Astrocyte (in vitro differentiated cells and primary cell): ENCODE results near the gene PIMREG. TPM values are rescaled to one million over a fixed set of nuclear protein-coding genes. Genes with fewer than 3 reads are reported as not detected.

ENCODE experiments used
- DNase-seq: peaks from one replicate; pipeline ENCODE4 v3.0.0-alpha.2; 2010; ENCODE audit warnings: low read depth
- FAIRE-seq: peaks from 2 replicates; lab custom pipeline; 2011; peaks lifted over from hg19 to GRCh38; lab: Jason Lieb, UNC
- H2AFZ ChIP-seq: 2 replicates; pipeline ENCODE4 v1.6.0; 2012; ENCODE audit warnings: low read depth, low read length, inconsistent platforms
- H3K27ac ChIP-seq: 2 replicates; pipeline ENCODE4 v1.5.1; 2011; ENCODE audit warnings: low read depth, low read length, inconsistent platforms
- H3K27me3 ChIP-seq: 2 replicates; pipeline ENCODE4 v1.6.0; 2011; ENCODE audit warnings: low read length, inconsistent platforms; ENCODE audit not compliant: insufficient read depth
- H3K36me3 ChIP-seq: 2 replicates; pipeline ENCODE4 v1.5.1; 2011; ENCODE audit warnings: low read length, inconsistent platforms; ENCODE audit not compliant: insufficient read depth
- H3K4me1 ChIP-seq: 2 replicates; pipeline ENCODE4 v1.5.1; 2011; ENCODE audit warnings: low read length, inconsistent platforms; ENCODE audit not compliant: insufficient read depth
- H3K4me2 ChIP-seq: 2 replicates; pipeline ENCODE4 v1.6.0; 2012; ENCODE audit warnings: low read length, inconsistent platforms
- H3K4me3 ChIP-seq: 2 replicates; pipeline ENCODE4 v1.5.1; 2011; ENCODE audit warnings: low read depth, mild to moderate bottlenecking, low read length, inconsistent platforms; ENCODE audit not compliant: insufficient read depth
- H3K79me2 ChIP-seq: 2 replicates; pipeline ENCODE4 v1.6.0; 2012; ENCODE audit warnings: mild to moderate bottlenecking, low read length, inconsistent platforms; ENCODE audit not compliant: insufficient read depth
- H3K9ac ChIP-seq: 2 replicates; pipeline ENCODE4 v1.6.0; 2012; ENCODE audit warnings: mild to moderate bottlenecking, low read length, inconsistent platforms
- H3K9me3 ChIP-seq: 2 replicates; pipeline ENCODE4 v1.5.1; 2012; ENCODE audit warnings: low read depth, mild to moderate bottlenecking, low read length, inconsistent platforms; ENCODE audit not compliant: insufficient read depth
- H4K20me1 ChIP-seq: 2 replicates; pipeline ENCODE4 v1.6.0; 2012; ENCODE audit warnings: low read length, inconsistent platforms; ENCODE audit not compliant: insufficient read depth
- H3K27ac Mint-ChIP-seq: one replicate; pipeline ENCODE4 v1.8.0; 2021; ENCODE audit warnings: mild to moderate bottlenecking, mixed read lengths; ENCODE audit not compliant: unreplicated experiment
- H3K27me3 Mint-ChIP-seq: one replicate; pipeline ENCODE4 v1.8.0; 2021; ENCODE audit warnings: low read depth, mixed read lengths; ENCODE audit not compliant: unreplicated experiment
- H3K36me3 Mint-ChIP-seq: one replicate; pipeline ENCODE4 v1.8.0; 2021; ENCODE audit warnings: low read depth, mixed read lengths; ENCODE audit not compliant: unreplicated experiment
- H3K4me1 Mint-ChIP-seq: one replicate; pipeline ENCODE4 v1.8.0; 2021; ENCODE audit warnings: low read depth, mixed read lengths; ENCODE audit not compliant: unreplicated experiment
- H3K4me3 Mint-ChIP-seq: one replicate; pipeline ENCODE4 v1.8.0; 2021; ENCODE audit warnings: mild to moderate bottlenecking, moderate library complexity, mixed read lengths; ENCODE audit not compliant: unreplicated experiment
- H3K9me3 Mint-ChIP-seq: one replicate; pipeline ENCODE4 v1.8.0; 2021; ENCODE audit warnings: mild to moderate bottlenecking, mixed read lengths; ENCODE audit not compliant: unreplicated experiment
- CTCF ChIP-seq: IDR thresholded peaks from 2 replicates; pipeline ENCODE4 v1.5.1; 2011; ENCODE audit warnings: low read depth, mild to moderate bottlenecking, inconsistent platforms, low read length, moderate library complexity; ENCODE audit not compliant: insufficient read depth
- EZH2 ChIP-seq: IDR thresholded peaks from 2 replicates; pipeline ENCODE4 v1.6.1; 2012; ENCODE audit warnings: mild to moderate bottlenecking, low read length, inconsistent platforms; ENCODE audit not compliant: insufficient read depth
- total RNA-seq: library from RNA; stranded (reverse); gene quantifications from 2 replicates; pipeline ENCODE4 v1.2.1, GENCODE V29; 2021

Gene PIMREG
- total RNA-seq, 1 donor from 2014 or later, result 2.6 TPM

- Histone ChIP-seq H3K79me2 (no peaks in the 10 kb centered on the region), H4K20me1 (peaks cover 6% of the 10 kb centered on the region), H2AFZ (no peak overlapping the region), H3K27me3 (no peaks in the 10 kb centered on the region), H3K9ac (no peak overlapping the region), H3K4me1 (peaks cover 14% of the 10 kb centered on the region), H3K4me3 (no peak overlapping the region), H3K4me2 (no peak overlapping the region), H3K27ac (no peak overlapping the region), H3K36me3 (no peaks in the 10 kb centered on the region), H3K9me3 (no peaks in the 10 kb centered on the region)
- peaks cover 12% of the 10 kb centered on the region for H3K9me3 Mint-ChIP-seq
- peaks cover 4% of the 10 kb centered on the region for H3K4me1 Mint-ChIP-seq
- no peak overlapping the region for H3K4me3 Mint-ChIP-seq
- no peak overlapping the region for H3K27ac Mint-ChIP-seq
- DNase-seq (no peak), FAIRE-seq (no peak)
- peaks cover 10% of the 10 kb centered on the region for H3K36me3 Mint-ChIP-seq
- TF ChIP-seq CTCF (no peak), EZH2 (no peak)
- H3K27me3 Mint-ChIP-seq, result peaks cover 36% of the 10 kb centered on the region
These were observed 24.0 kb downstream of the PIMREG start for GRCh38 chr17:6468051-6468790.

- H3K36me3 Mint-ChIP-seq, result peaks cover 10% of the 10 kb centered on the region
- FAIRE-seq, result no peak
These were observed 26.0 kb downstream of the PIMREG start for GRCh38 chr17:6470146-6470718.

More at GRCh38 chr17:6470146-6470718, 26.0 kb downstream of the PIMREG start:
- Histone ChIP-seq H3K9ac (no peak overlapping the region), H3K4me2 (no peak overlapping the region), H3K79me2 (no peaks in the 10 kb centered on the region), H3K9me3 (no peaks in the 10 kb centered on the region), H3K27me3 (no peaks in the 10 kb centered on the region), H3K36me3 (no peaks in the 10 kb centered on the region), H3K4me1 (peaks cover 14% of the 10 kb centered on the region), H2AFZ (no peak overlapping the region), H3K27ac (no peak overlapping the region), H4K20me1 (peaks cover 6% of the 10 kb centered on the region), H3K4me3 (no peak overlapping the region)
- H3K4me1 Mint-ChIP-seq, result peaks cover 6% of the 10 kb centered on the region
- peaks cover 12% of the 10 kb centered on the region for H3K9me3 Mint-ChIP-seq
- TF ChIP-seq CTCF, result no peak
- TF ChIP-seq EZH2, result no peak
- no peak for DNase-seq
- H3K4me3 Mint-ChIP-seq, result no peak overlapping the region
- H3K27me3 Mint-ChIP-seq, result peaks cover 34% of the 10 kb centered on the region
- H3K27ac Mint-ChIP-seq, result no peak overlapping the region
